ENCODE measurements around the gene THEM4. TPM values are rescaled to one million over a fixed set of nuclear protein-coding genes. Genes with fewer than 3 reads are reported as not detected.

The THEM4 gene
- total and polyA plus RNA-seq, 2 experiments from 2014 or later, result 13.4 to 20.4 TPM

Small RNA genes lying within 50 kb of the gene (small RNA-seq; reads per million reads assigned to genes)
- gene RF00019 (ENCODE audit: low replicate concordance), result not detected

Other genes with a start within 250 kb of the THEM4 start
- gene CELF3, start 192.7 kb downstream of the THEM4 start, total RNA-seq (2014; rRNA removed; shearing (Covaris generic)), result 0.31 and 0.39 TPM in 2 replicates
- gene CELF3, start 192.7 kb downstream of the THEM4 start, polyA plus RNA-seq (2016; fragmentation: Nextera tagmentation; extraction: Ambion mirVana), result 0.16 and 0.58 TPM in 2 replicates
- gene RIIAD1, start 188.0 kb downstream of the THEM4 start, total RNA-seq (2014; rRNA removed; shearing (Covaris generic)), result not detected in 2 replicates
- not detected in 2 replicates for gene RIIAD1, start 188.0 kb downstream of the THEM4 start, polyA plus RNA-seq (2016; fragmentation: Nextera tagmentation; extraction: Ambion mirVana)
- 88.5 and 89.0 TPM in 2 replicates for gene MRPL9, start 146.0 kb downstream of the THEM4 start, total RNA-seq (2014; rRNA removed; shearing (Covaris generic))
- 126 TPM in 2 replicates for gene MRPL9, start 146.0 kb downstream of the THEM4 start, polyA plus RNA-seq (2016; fragmentation: Nextera tagmentation; extraction: Ambion mirVana)
- gene TDRKH, start 119.0 kb downstream of the THEM4 start, total RNA-seq (2014; rRNA removed; shearing (Covaris generic)), result 19.6 and 25.6 TPM in 2 replicates
- 8.9 and 10.2 TPM in 2 replicates for gene TDRKH, start 119.0 kb downstream of the THEM4 start, polyA plus RNA-seq (2016; fragmentation: Nextera tagmentation; extraction: Ambion mirVana)
- not detected in 2 replicates for gene LINGO4, start 104.1 kb downstream of the THEM4 start, total RNA-seq (2014; rRNA removed; shearing (Covaris generic))
- not detected in 2 replicates for gene LINGO4, start 104.1 kb downstream of the THEM4 start, polyA plus RNA-seq (2016; fragmentation: Nextera tagmentation; extraction: Ambion mirVana)
- 0.97 and 1.6 TPM in 2 replicates for gene RORC, start 77.7 kb downstream of the THEM4 start, total RNA-seq (2014; rRNA removed; shearing (Covaris generic))
- 0.26 and 0.29 TPM in 2 replicates for gene RORC, start 77.7 kb downstream of the THEM4 start, polyA plus RNA-seq (2016; fragmentation: Nextera tagmentation; extraction: Ambion mirVana)
- gene C2CD4D, start 69.7 kb downstream of the THEM4 start, total RNA-seq (2014; rRNA removed; shearing (Covaris generic)), result 0.35 TPM in 1 of 2 replicates, not detected in the other
- gene C2CD4D, start 69.7 kb downstream of the THEM4 start, polyA plus RNA-seq (2016; fragmentation: Nextera tagmentation; extraction: Ambion mirVana), result 0.82 and 0.92 TPM in 2 replicates
- not detected in 2 replicates for gene THEM5, start 55.8 kb downstream of the THEM4 start, total RNA-seq (2014; rRNA removed; shearing (Covaris generic))
- 0.38 TPM in 1 of 2 replicates, not detected in the other for gene THEM5, start 55.8 kb downstream of the THEM4 start, polyA plus RNA-seq (2016; fragmentation: Nextera tagmentation; extraction: Ambion mirVana)
- 25.6 and 35.9 TPM in 2 replicates for gene S100A10, start 84.3 kb upstream of the THEM4 start, total RNA-seq (2014; rRNA removed; shearing (Covaris generic))
- gene S100A10, start 84.3 kb upstream of the THEM4 start, polyA plus RNA-seq (2016; fragmentation: Nextera tagmentation; extraction: Ambion mirVana), result 634 and 677 TPM in 2 replicates
- 73.1 and 78.6 TPM in 2 replicates for gene S100A11, start 127.5 kb upstream of the THEM4 start, total RNA-seq (2014; rRNA removed; shearing (Covaris generic))
- gene S100A11, start 127.5 kb upstream of the THEM4 start, polyA plus RNA-seq (2016; fragmentation: Nextera tagmentation; extraction: Ambion mirVana), result 596 and 668 TPM in 2 replicates
- gene TCHHL1, start 179.6 kb upstream of the THEM4 start, total RNA-seq (2014; rRNA removed; shearing (Covaris generic)), result not detected in 2 replicates
- not detected in 2 replicates for gene TCHHL1, start 179.6 kb upstream of the THEM4 start, polyA plus RNA-seq (2016; fragmentation: Nextera tagmentation; extraction: Ambion mirVana)
- 0.19 and 0.38 TPM in 2 replicates for gene TCHH, start 205.9 kb upstream of the THEM4 start, total RNA-seq (2014; rRNA removed; shearing (Covaris generic))
- gene TCHH, start 205.9 kb upstream of the THEM4 start, polyA plus RNA-seq (2016; fragmentation: Nextera tagmentation; extraction: Ambion mirVana), result 0.33 and 0.42 TPM in 2 replicates
- gene RPTN, start 249.7 kb upstream of the THEM4 start, total RNA-seq (2014; rRNA removed; shearing (Covaris generic)), result not detected in 2 replicates
- not detected in 2 replicates for gene RPTN, start 249.7 kb upstream of the THEM4 start, polyA plus RNA-seq (2016; fragmentation: Nextera tagmentation; extraction: Ambion mirVana)